Stimulated activated CD4-positive, alpha-beta T cell treated with anti-CD3 and anti-CD28 coated beads, TNF-alpha, amount 100 ng/mL, for 1 hour (primary cell): Measurements from ENCODE around the gene RELN.

Experiments
- DNase-seq, 3 donors: peaks; one replicate each; pipeline ENCODE4 v3.0.0-alpha.2; 2020; ENCODE audit warnings: low read depth in 3 of 3, low spot score in 1 of 3

RELN gene

GRCh38 chr7:103990991-103991390 is 1.5 kb upstream of the RELN start:
- DNase-seq: no peak

- no peak for DNase-seq
These were observed 618 bp upstream of the RELN start for GRCh38 chr7:103989785-103990767.

GRCh38 chr7:103988468-103989199 is 824 bp downstream of the RELN start:
- DNase-seq: no peak

GRCh38 chr7:103987451-103987850 is 2.0 kb downstream of the RELN start:
- no peak for DNase-seq

- no peak for DNase-seq
These were observed 3.8 kb downstream of the RELN start for GRCh38 chr7:103985565-103986126.

- DNase-seq: no peak
These were observed 5.4 kb downstream of the RELN start for GRCh38 chr7:103984050-103984449.

GRCh38 chr7:103983201-103983977 is 6.1 kb downstream of the RELN start:
- no peak for DNase-seq

GRCh38 chr7:103981003-103981423 is 8.4 kb downstream of the RELN start:
- no peak for DNase-seq

GRCh38 chr7:103972779-103973434 is 16.6 kb downstream of the RELN start:
- no peak for DNase-seq

- no peak for DNase-seq
These were observed 22.1 kb downstream of the RELN start for GRCh38 chr7:103967401-103967800.

- no peak for DNase-seq
These were observed 22.7 kb downstream of the RELN start for GRCh38 chr7:103966593-103967277.

GRCh38 chr7:103964269-103964668 is 25.2 kb downstream of the RELN start:
- no peak for DNase-seq

- DNase-seq: no peak
These were observed 27.4 kb downstream of the RELN start for GRCh38 chr7:103962070-103962469.

- no peak for DNase-seq
These were observed 31.1 kb downstream of the RELN start for GRCh38 chr7:103958284-103958818.

GRCh38 chr7:103955985-103956384 is 33.5 kb downstream of the RELN start:
- no peak for DNase-seq

GRCh38 chr7:103952408-103952807 is 37.0 kb downstream of the RELN start:
- no peak for DNase-seq

GRCh38 chr7:103951311-103951710 is 38.1 kb downstream of the RELN start:
- no peak for DNase-seq

- no peak for DNase-seq
These were observed 40.1 kb downstream of the RELN start for GRCh38 chr7:103949374-103949773.

GRCh38 chr7:103947026-103947655 is 42.3 kb downstream of the RELN start:
- no peak for DNase-seq
